HEK293 (cell line): ENCODE results near the gene GRK5.

Experiments used
- CTCF ChIA-PET: fragments of 350-600 bp; formaldehyde crosslinking; extraction: SDS; loops from one replicate; lab custom pipeline; 2021; ENCODE audit warnings: antibody characterized with exemption; lab: Yijun Ruan, JAX
- POLR2A ChIA-PET: fragments of 300-600 bp; formaldehyde crosslinking; extraction: SDS; loops from one replicate; lab custom pipeline; 2020; ENCODE audit warnings: antibody characterized with exemption, inconsistent platforms; lab: Yijun Ruan, JAX
- H3K27ac ChIP-seq: fragments of 200-500 bp; sonication (Bioruptor generic); 2 replicates; pipeline ENCODE4 v1.5.1; 2014; ENCODE audit warnings: low read depth, low read length, control low read depth, inconsistent platforms; ENCODE audit errors: extremely low read depth
- H3K36me3 ChIP-seq, 2 experiments: fragments of 200-500 bp in 1 of 2; sonication (Bioruptor generic) in 1 of 2; 1 replicate in 1 of 2; 2 replicates in 1 of 2; pipeline ENCODE4 v1.5.1; 2014 to 2017; ENCODE audit warnings: inconsistent platforms in 2 of 2, low read length in 2 of 2; ENCODE audit not compliant: control insufficient read depth in 2 of 2, insufficient read depth in 1 of 2
- H3K4me1 ChIP-seq: fragments of 200-500 bp; sonication (Bioruptor generic); 2 replicates; pipeline ENCODE4 v1.5.1; 2014; ENCODE audit warnings: mild to moderate bottlenecking, low read length, inconsistent platforms; ENCODE audit not compliant: control insufficient read depth, insufficient read depth
- H3K4me3 ChIP-seq: 2 replicates; pipeline ENCODE4 v1.5.1; 2011; ENCODE audit warnings: low read depth, mild to moderate bottlenecking, control low read depth, low read length, moderate library complexity
- H3K9me3 ChIP-seq: fragments of 200-500 bp; sonication (Bioruptor generic); 2 replicates; pipeline ENCODE4 v1.5.1; 2014; ENCODE audit warnings: low read depth, low read length, inconsistent platforms; ENCODE audit not compliant: control insufficient read depth, insufficient read depth
- KLF7 ChIP-seq: fragments of 450-650 bp; formaldehyde crosslinking; IDR thresholded peaks from 2 replicates; pipeline ENCODE4 v1.5.1; 2016; ENCODE audit warnings: missing biosample characterization, missing genetic modification characterization, borderline replicate concordance
- MZF1 ChIP-seq: fragments of 450-650 bp; formaldehyde crosslinking; IDR thresholded peaks from 2 replicates; pipeline ENCODE4 v1.5.1; 2017; ENCODE audit warnings: missing biosample characterization, missing genetic modification characterization, borderline replicate concordance
- SCRT1 ChIP-seq: fragments of 450-650 bp; formaldehyde crosslinking; IDR thresholded peaks from 2 replicates; pipeline ENCODE4 v1.5.1; 2016; ENCODE audit warnings: missing biosample characterization, missing genetic modification characterization, borderline replicate concordance
- ZFP3 ChIP-seq: fragments of 450-650 bp; formaldehyde crosslinking; IDR thresholded peaks from 2 replicates; pipeline ENCODE4 v1.5.1; 2016; ENCODE audit warnings: low read depth, missing biosample characterization, missing genetic modification characterization
- ZNF121 ChIP-seq: fragments of 450-650 bp; formaldehyde crosslinking; IDR thresholded peaks from 2 replicates; pipeline ENCODE4 v1.5.1; 2016; ENCODE audit warnings: missing biosample characterization, missing genetic modification characterization
- ZNF146 ChIP-seq: fragments of 450-650 bp; formaldehyde crosslinking; IDR thresholded peaks from 2 replicates; pipeline ENCODE4 v1.5.1; 2016; ENCODE audit warnings: missing biosample characterization, missing genetic modification characterization
- ZNF341 ChIP-seq: fragments of 450-650 bp; formaldehyde crosslinking; IDR thresholded peaks from 2 replicates; pipeline ENCODE4; 2016; ENCODE audit warnings: low read depth, missing biosample characterization, missing genetic modification characterization
- ZNF37A ChIP-seq: fragments of 450-650 bp; IDR thresholded peaks from 2 replicates; pipeline ENCODE4 v1.5.1; 2018; ENCODE audit warnings: missing biosample characterization, missing genetic modification characterization
- ZNF416 ChIP-seq: fragments of 450-650 bp; formaldehyde crosslinking; IDR thresholded peaks from 2 replicates; pipeline ENCODE4 v1.5.1; 2016; ENCODE audit warnings: missing biosample characterization, missing genetic modification characterization
- ZNF473 ChIP-seq: fragments of 450-650 bp; formaldehyde crosslinking; IDR thresholded peaks from 2 replicates; pipeline ENCODE4 v1.5.1; 2017; ENCODE audit warnings: missing biosample characterization, missing genetic modification characterization
- ZNF501 ChIP-seq: fragments of 450-650 bp; formaldehyde crosslinking; IDR thresholded peaks from 2 replicates; pipeline ENCODE4 v1.5.1; 2016; ENCODE audit warnings: missing biosample characterization, missing genetic modification characterization
- ZNF549 ChIP-seq: fragments of 450-650 bp; IDR thresholded peaks from 2 replicates; pipeline ENCODE4 v1.5.1; 2018; ENCODE audit warnings: missing biosample characterization, missing genetic modification characterization, mild to moderate bottlenecking, inconsistent platforms, moderate library complexity
- ZNF621 ChIP-seq: fragments of 450-650 bp; formaldehyde crosslinking; IDR thresholded peaks from 2 replicates; pipeline ENCODE4 v1.5.1; 2017; ENCODE audit warnings: missing biosample characterization, missing genetic modification characterization
- ZNF843 ChIP-seq: fragments of 450-650 bp; formaldehyde crosslinking; IDR thresholded peaks from 2 replicates; pipeline ENCODE4 v1.5.1; 2016; ENCODE audit warnings: missing biosample characterization, missing genetic modification characterization
- TF ChIP-seq, protein P1 (sequence below): fragments of 450-650 bp; formaldehyde crosslinking; IDR thresholded peaks from 2 replicates; pipeline ENCODE4 v1.5.1; 2016; ENCODE audit warnings: missing biosample characterization, missing genetic modification characterization
- TF ChIP-seq, protein P2 (sequence below): fragments of 450-650 bp; formaldehyde crosslinking; IDR thresholded peaks from 2 replicates; pipeline ENCODE4 v1.5.1; 2016; ENCODE audit warnings: missing biosample characterization, missing genetic modification characterization
- TF ChIP-seq, protein P3 (sequence below): fragments of 450-650 bp; formaldehyde crosslinking; IDR thresholded peaks from 2 replicates; pipeline ENCODE4 v1.5.1; 2016; ENCODE audit warnings: missing biosample characterization, missing genetic modification characterization
- TF ChIP-seq, protein P4 (sequence below): fragments of 450-650 bp; formaldehyde crosslinking; IDR thresholded peaks from 2 replicates; pipeline ENCODE4 v1.5.1; 2016; ENCODE audit warnings: missing biosample characterization, missing genetic modification characterization
- TF ChIP-seq, protein P5 (sequence below): sonication (generic); formaldehyde crosslinking; IDR thresholded peaks from 2 replicates; pipeline ENCODE4 v1.8.1; 2022; ENCODE audit warnings: mild to moderate bottlenecking, moderate library complexity, missing genetic modification reagents

The GRK5 gene

DNA sequence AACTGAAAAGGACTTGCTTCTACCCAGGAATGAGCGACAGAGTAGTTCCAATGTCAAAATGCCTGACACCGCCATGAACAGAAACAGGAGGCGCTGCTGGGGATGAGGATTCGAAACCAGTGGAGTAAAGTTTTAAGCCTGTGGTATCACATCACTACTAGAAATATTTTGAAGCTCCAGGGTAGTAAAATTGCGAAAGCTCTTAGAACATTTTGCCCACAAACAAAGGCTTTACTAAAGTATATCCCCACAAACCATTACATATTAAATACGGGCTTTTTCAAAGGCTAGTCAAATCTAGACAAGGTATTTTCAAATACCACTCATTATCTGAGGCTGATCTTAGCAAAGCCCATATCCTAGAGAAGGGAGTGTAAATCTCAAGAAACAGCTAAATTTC is 31.2 kb upstream of the GRK5 start:
- Histone ChIP-seq H3K27ac (no peak overlapping the region), H3K4me3 (no peak overlapping the region), H3K4me1 (peaks cover 3% of the 10 kb centered on the region; the same call in 1 of the 2 replicates), H3K9me3 (no peaks in the 10 kb centered on the region), H3K36me3 (peaks cover 35 to 57% of the 10 kb centered on the region in 2 experiments)
- ChIA-PET POLR2A (interaction anchor here (1.9 kb wide), 1 partner anchor 11 kb away, joined by 6 read pairs; the partner anchor contains the start of gene SFXN4), CTCF (interaction anchor here (0.5 to 1.4 kb wide), 3 partner anchors 9 to 93 kb away, joined by 3 to 4 read pairs (median 3); no protein-coding TSS in a partner anchor)
- TF ChIP-seq ZNF549 (tag by site-specific recombination) (no peak), ZNF621 (no peak), ZNF843 (tag by site-specific recombination) (no peak), ZNF121 (tag by site-specific recombination) (no peak), ZNF473 (tag by site-specific recombination) (no peak), SCRT1 (tag by site-specific recombination) (no peak), KLF7 (no peak), ZNF416 (tag by site-specific recombination) (no peak), MZF1 (tag by site-specific recombination) (no peak), ZNF341 (tag by site-specific recombination) (no peak), ZNF146 (tag by site-specific recombination) (no peak), ZFP3 (tag by site-specific recombination) (no peak), ZNF37A (tag by site-specific recombination) (no peak), ZNF501 (tag by site-specific recombination) (no peak)
- TF ChIP-seq, protein P1, sequence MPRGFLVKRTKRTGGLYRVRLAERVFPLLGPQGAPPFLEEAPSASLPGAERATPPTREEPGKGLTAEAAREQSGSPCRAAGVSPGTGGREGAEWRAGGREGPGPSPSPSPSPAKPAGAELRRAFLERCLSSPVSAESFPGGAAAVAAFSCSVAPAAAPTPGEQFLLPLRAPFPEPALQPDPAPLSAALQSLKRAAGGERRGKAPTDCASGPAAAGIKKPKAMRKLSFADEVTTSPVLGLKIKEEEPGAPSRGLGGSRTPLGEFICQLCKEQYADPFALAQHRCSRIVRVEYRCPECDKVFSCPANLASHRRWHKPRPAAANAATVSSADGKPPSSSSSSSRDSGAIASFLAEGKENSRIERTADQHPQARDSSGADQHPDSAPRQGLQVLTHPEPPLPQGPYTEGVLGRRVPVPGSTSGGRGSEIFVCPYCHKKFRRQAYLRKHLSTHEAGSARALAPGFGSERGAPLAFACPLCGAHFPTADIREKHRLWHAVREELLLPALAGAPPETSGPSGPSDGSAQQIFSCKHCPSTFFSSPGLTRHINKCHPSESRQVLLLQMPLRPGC (tag by site-specific recombination), result no peak
- TF ChIP-seq, protein P2, sequence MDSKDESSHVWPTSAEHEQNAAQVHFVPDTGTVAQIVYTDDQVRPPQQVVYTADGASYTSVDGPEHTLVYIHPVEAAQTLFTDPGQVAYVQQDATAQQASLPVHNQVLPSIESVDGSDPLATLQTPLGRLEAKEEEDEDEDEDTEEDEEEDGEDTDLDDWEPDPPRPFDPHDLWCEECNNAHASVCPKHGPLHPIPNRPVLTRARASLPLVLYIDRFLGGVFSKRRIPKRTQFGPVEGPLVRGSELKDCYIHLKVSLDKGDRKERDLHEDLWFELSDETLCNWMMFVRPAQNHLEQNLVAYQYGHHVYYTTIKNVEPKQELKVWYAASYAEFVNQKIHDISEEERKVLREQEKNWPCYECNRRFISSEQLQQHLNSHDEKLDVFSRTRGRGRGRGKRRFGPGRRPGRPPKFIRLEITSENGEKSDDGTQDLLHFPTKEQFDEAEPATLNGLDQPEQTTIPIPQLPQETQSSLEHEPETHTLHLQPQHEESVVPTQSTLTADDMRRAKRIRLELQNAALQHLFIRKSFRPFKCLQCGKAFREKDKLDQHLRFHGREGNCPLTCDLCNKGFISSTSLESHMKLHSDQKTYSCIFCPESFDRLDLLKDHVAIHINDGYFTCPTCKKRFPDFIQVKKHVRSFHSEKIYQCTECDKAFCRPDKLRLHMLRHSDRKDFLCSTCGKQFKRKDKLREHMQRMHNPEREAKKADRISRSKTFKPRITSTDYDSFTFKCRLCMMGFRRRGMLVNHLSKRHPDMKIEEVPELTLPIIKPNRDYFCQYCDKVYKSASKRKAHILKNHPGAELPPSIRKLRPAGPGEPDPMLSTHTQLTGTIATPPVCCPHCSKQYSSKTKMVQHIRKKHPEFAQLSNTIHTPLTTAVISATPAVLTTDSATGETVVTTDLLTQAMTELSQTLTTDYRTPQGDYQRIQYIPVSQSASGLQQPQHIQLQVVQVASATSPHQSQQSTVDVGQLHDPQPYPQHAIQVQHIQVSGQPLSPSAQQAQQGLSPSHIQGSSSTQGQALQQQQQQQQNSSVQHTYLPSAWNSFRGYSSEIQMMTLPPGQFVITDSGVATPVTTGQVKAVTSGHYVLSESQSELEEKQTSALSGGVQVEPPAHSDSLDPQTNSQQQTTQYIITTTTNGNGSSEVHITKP, result no peak
- TF ChIP-seq, protein P3, sequence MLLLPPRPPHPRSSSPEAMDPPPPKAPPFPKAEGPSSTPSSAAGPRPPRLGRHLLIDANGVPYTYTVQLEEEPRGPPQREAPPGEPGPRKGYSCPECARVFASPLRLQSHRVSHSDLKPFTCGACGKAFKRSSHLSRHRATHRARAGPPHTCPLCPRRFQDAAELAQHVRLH (tag by site-specific recombination), result no peak
- TF ChIP-seq, protein P4, sequence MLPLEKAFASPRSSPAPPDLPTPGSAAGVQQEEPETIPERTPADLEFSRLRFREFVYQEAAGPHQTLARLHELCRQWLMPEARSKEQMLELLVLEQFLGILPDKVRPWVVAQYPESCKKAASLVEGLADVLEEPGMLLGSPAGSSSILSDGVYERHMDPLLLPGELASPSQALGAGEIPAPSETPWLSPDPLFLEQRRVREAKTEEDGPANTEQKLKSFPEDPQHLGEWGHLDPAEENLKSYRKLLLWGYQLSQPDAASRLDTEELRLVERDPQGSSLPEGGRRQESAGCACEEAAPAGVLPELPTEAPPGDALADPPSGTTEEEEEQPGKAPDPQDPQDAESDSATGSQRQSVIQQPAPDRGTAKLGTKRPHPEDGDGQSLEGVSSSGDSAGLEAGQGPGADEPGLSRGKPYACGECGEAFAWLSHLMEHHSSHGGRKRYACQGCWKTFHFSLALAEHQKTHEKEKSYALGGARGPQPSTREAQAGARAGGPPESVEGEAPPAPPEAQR (tag by site-specific recombination), result no peak
- TF ChIP-seq, protein P5, sequence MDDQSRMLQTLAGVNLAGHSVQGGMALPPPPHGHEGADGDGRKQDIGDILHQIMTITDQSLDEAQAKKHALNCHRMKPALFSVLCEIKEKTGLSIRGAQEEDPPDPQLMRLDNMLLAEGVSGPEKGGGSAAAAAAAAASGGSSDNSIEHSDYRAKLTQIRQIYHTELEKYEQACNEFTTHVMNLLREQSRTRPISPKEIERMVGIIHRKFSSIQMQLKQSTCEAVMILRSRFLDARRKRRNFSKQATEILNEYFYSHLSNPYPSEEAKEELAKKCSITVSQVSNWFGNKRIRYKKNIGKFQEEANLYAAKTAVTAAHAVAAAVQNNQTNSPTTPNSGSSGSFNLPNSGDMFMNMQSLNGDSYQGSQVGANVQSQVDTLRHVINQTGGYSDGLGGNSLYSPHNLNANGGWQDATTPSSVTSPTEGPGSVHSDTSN (CRISPR knock-in tag), result no peak
